ENCODE data around the gene MLLT3.

MLLT3 gene

GRCh38 chr9:20367855-20368254 lies 254.4 kb downstream of the MLLT3 start:
- ChIA-PET CTCF (interaction anchor here (1.5 kb wide), 1 partner anchor 9 kb away, joined by 3 read pairs; no protein-coding TSS in a partner anchor), POLR2A (no interaction called here)
- no peak for DNase-seq (ENCODE audit: extremely low spot score)
- TF ChIP-seq, protein P1, sequence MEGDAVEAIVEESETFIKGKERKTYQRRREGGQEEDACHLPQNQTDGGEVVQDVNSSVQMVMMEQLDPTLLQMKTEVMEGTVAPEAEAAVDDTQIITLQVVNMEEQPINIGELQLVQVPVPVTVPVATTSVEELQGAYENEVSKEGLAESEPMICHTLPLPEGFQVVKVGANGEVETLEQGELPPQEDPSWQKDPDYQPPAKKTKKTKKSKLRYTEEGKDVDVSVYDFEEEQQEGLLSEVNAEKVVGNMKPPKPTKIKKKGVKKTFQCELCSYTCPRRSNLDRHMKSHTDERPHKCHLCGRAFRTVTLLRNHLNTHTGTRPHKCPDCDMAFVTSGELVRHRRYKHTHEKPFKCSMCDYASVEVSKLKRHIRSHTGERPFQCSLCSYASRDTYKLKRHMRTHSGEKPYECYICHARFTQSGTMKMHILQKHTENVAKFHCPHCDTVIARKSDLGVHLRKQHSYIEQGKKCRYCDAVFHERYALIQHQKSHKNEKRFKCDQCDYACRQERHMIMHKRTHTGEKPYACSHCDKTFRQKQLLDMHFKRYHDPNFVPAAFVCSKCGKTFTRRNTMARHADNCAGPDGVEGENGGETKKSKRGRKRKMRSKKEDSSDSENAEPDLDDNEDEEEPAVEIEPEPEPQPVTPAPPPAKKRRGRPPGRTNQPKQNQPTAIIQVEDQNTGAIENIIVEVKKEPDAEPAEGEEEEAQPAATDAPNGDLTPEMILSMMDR (IDR thresholded peaks at IDR 0.05; ENCODE audit: control extremely low read depth, extremely low read depth, low read depth, missing control alignments) = no peak

- CTCF ChIA-PET = interaction anchor here (1.2 to 1.6 kb wide), 2 partner anchors 9 to 27 kb away, joined by 3 to 4 read pairs; no protein-coding TSS in a partner anchor
- TF ChIP-seq, protein P1 (IDR thresholded peaks at IDR 0.05; ENCODE audit: control extremely low read depth, extremely low read depth, low read depth, missing control alignments) = no peak
- no peak for DNase-seq (ENCODE audit: extremely low spot score)
- POLR2A ChIA-PET = no interaction called here
Measured at GRCh38 chr9:20364959-20365358, 257.3 kb downstream of the MLLT3 start.

- CTCF ChIA-PET = no interaction called here
- DNase-seq (ENCODE audit: extremely low spot score) = no peak
- POLR2A ChIA-PET = no interaction called here
- TF ChIP-seq, protein P1 (IDR thresholded peaks at IDR 0.05; ENCODE audit: control extremely low read depth, extremely low read depth, low read depth, missing control alignments) = no peak
Measured at GRCh38 chr9:20363233-20363632, 259.1 kb downstream of the MLLT3 start.

- TF ChIP-seq, protein P1 (IDR thresholded peaks at IDR 0.05; ENCODE audit: control extremely low read depth, extremely low read depth, low read depth, missing control alignments) = no peak
- no peak for DNase-seq (ENCODE audit: extremely low spot score)
- CTCF ChIA-PET = interaction anchor here (1.4 to 1.7 kb wide), 2 partner anchors 9 to 14 kb away, joined by 3 to 4 read pairs; no protein-coding TSS in a partner anchor
- POLR2A ChIA-PET = no interaction called here
Measured at GRCh38 chr9:20361656-20362570, 260.4 kb downstream of the MLLT3 start.

- POLR2A ChIA-PET = no interaction called here
- TF ChIP-seq, protein P1 (IDR thresholded peaks at IDR 0.05; ENCODE audit: control extremely low read depth, extremely low read depth, low read depth, missing control alignments) = no peak
- no peak for DNase-seq (ENCODE audit: extremely low spot score)
- CTCF ChIA-PET = interaction anchor here (1.4 to 1.7 kb wide), 2 partner anchors 8 to 15 kb away, joined by 3 to 4 read pairs; no protein-coding TSS in a partner anchor
Measured at GRCh38 chr9:20361229-20361628, 261.1 kb downstream of the MLLT3 start.

- ChIA-PET CTCF (interaction anchor here (0.8 to 1.6 kb wide), 7 partner anchors 17 to 753 kb away, joined by 3 to 8 read pairs (median 4); no protein-coding TSS in a partner anchor), POLR2A (no interaction called here)
- DNase-seq (ENCODE audit: extremely low spot score) = no peak
Measured at GRCh38 chr9:20358207-20358606, 264.1 kb downstream of the MLLT3 start.

More at GRCh38 chr9:20358207-20358606, 264.1 kb downstream of the MLLT3 start:
- TF ChIP-seq, protein P1 (IDR thresholded peaks at IDR 0.05; ENCODE audit: control extremely low read depth, extremely low read depth, low read depth, missing control alignments) = no peak
